Activated effector memory CD4-positive, alpha-beta T cell treated with anti-CD3 and anti-CD28 coated beads, Interleukin-2, amount 50 U/mL, for 16 hours (primary cell): ENCODE data around the gene RHOXF1.
"Not testable (repeated sequence)": the region's sequence is repeated elsewhere in the genome, so short reads cannot be mapped to it uniquely, and the experiment has no call there.

Source experiments
- DNase-seq: peaks from one replicate; pipeline ENCODE4 v3.0.0-alpha.2; 2020

The RHOXF1 gene, protein sequence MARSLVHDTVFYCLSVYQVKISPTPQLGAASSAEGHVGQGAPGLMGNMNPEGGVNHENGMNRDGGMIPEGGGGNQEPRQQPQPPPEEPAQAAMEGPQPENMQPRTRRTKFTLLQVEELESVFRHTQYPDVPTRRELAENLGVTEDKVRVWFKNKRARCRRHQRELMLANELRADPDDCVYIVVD

DNA sequence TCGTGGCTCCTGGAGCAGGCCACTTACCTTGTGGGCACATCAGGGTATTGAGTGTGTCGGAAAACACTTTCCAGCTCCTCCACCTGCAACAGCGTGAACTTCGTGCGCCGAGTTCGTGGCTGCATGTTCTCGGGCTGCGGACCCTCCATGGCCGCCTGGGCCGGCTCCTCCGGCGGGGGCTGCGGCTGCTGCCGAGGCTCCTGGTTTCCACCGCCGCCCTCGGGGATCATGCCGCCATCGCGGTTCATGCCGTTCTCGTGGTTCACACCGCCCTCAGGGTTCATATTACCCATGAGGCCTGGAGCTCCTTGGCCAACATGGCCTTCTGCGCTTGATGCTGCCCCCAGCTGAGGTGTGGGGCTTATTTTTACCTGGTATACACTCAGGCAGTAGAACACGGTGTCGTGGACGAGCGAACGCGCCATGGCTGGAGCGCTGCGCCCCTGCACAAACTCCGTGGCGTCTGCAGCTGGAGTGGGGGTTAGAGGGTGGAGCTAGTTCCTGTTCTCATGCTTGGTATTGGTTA lies at the start of gene RHOXF1:
Gene RHOXF1, minus strand, starts transcription at position 476 of the 526 bp plus-strand sequence. Its CDS starts 51 bp downstream, at position 425.
- no peak for DNase-seq

DNA sequence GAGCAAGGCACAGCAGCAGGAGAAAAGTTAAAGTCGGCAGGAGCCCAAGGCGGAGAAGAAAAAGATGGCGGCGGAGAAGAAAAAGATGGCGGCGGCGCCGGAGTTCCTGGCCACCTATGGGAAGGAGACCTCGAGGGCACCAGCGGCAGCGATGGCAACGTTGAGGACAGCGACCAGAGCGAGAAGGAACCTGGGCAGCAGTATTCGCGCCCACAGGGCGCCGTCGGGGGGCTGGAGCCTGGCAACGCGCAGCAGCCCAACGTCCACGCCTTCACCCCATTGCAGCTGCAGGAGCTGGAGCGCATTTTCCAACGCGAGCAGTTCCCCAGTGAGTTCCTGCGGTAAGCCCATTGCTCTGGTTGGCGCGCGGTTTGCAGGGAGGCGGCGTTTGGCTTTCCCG lies 43.4 kb upstream of the RHOXF1 start:
- not testable (repeated sequence) for DNase-seq

DNA sequence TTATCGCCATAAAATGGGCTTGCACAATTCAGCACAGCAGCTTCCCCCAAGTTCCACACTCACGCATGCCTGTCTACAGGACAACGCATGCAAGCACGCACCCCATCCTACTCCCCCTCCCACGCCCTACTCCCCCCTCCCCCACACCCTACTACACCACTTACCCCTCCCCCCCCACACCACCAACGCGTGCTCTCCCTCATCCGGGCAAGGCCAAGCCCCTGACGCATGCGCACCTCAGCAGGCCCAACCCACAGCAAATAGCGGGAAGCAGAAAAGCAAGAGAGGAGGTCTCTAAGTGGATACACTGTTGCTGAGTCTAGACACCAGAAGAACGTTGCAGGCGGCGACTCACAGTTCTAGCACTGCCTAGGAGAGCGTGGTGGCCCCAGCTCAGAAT lies 42.6 kb upstream of the RHOXF1 start, which contains the start of gene RHOXF2:
Gene RHOXF2, plus strand, starts transcription at position 301 of the 400 bp plus-strand sequence. CDS start 138 bp downstream, outside the sequence.
- DNase-seq, result not testable (repeated sequence)

DNA sequence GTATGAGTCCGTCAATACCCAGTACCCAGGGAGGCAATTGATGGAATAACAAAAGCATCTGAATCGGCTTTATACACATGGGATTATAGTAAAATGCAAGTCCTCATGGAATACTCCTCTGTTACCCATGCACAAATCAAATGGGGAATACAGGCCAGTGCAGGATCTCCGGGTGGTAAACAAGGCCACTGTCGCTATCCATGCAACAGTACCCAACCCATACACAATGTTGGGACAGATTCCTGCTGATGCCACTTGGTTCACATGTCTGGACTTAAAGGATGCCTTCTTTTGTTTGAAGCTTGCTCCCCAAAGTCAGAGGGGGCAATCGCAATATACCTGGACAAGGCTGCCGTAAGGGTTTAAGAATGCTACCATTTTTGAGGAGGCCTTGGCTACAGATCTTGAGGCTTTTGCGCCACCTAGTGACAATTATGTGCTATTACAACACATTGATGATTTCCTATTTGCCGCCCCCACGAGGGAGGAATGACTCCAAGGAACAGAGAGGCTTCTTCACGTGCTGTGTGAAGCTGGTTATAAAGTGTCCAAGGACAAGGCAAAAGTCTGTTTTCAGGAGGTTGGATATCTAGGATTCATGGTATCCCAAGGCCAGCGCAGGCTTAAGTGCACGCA lies 34.5 kb upstream of the RHOXF1 start:
- DNase-seq, result not testable (repeated sequence)

DNA sequence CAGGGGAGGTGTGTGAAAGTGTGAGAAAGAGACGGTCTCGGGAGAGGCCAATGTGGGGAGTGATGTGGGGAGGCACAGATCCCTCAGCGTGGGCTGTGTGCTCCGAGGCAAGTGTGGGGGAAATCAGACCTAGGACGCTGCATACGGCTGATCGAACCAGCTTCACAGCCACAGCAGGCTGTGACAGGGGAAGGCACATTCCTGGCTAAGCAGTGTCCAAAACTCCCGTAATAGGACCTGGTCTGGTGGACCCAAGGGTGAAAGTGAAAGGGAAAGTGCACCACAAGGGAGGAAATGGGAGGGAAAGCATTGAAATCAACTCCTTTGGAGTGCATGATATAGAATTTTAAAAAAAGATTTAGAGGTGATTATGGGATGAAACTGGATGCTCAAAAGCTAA lies 31.8 kb upstream of the RHOXF1 start:
- no peak for DNase-seq

DNA sequence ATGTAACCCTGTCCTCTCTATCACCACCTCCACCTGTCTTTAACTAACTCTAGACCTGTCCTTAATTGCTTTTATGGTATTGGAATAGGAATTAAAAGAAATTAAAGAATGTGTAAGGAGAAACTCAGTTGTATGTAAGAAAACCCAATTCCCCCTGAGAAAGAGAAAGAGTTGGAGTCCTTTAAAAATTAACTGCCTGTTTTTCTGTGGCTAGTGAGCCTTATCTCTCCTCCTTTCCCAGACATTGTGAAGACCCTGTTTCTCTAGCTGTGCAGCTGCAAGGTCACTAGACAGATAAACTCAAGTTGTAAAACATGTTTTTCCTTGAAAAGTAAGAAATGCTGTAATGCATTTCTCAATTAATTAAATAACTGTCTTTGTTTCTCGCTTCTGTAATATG lies 30.6 kb upstream of the RHOXF1 start:
- DNase-seq, result not testable (repeated sequence)

DNA sequence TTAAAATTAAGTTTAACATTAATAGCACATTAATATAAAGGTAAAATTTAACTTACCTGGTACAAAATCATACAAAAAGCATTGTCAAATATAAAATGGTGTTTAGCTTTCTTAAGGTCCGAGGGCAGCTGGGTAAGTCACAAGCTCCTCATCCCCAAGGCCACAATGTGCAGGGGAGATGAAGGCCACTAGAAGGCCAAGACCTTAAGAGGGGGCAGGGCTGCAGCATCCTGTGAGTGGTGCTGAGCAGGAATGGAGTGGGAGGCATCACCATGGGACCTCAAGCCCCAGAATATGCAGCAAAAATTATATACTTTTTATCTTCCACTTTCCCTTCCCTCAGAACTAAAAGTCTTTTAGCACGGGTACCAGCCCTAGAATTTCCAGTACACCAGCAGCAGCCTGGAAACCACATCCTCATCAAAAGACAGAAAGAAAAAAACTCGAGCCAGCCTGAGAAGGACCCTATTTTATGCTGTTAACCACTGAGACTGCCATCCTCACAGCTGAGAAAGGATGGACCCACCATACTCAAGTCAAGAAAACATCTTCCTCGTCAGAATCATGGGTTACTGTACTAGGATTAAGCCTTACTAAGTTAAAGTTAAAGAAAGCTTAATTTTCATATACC lies 29.7 kb upstream of the RHOXF1 start:
- no peak for DNase-seq

DNA sequence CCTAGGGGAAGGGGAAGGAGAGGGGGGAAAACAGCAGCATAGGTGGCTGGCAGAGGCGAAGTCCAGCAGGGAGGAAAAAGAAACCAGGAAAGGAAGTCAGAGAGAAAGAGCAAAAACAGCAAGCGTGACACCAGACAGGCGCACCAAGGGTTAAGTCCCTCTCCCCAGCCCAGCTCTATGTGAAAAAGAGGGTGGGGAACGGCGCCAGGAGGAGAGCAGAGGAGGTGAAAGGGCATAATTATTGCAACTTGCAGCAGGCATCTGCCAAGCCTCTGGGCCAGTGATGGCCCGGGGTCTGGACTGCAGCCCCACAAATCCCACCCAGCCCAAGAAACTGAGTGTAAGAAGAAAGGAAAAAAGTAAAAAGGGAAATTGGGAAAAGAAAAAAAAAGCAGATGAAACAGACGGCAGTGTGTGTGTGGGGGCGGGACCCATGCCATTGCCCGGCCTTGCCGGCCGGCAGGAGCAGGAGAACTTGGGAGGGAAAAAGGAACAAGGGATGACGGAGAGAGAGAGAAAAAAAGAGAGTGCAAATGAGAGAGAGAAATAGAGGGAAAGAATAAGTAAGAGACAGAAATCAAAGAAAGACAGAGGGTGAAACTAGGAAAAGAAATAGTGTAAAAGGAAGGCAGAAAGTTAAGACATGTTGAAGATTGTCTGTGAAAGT lies 28.6 kb upstream of the RHOXF1 start:
- no peak for DNase-seq

DNA sequence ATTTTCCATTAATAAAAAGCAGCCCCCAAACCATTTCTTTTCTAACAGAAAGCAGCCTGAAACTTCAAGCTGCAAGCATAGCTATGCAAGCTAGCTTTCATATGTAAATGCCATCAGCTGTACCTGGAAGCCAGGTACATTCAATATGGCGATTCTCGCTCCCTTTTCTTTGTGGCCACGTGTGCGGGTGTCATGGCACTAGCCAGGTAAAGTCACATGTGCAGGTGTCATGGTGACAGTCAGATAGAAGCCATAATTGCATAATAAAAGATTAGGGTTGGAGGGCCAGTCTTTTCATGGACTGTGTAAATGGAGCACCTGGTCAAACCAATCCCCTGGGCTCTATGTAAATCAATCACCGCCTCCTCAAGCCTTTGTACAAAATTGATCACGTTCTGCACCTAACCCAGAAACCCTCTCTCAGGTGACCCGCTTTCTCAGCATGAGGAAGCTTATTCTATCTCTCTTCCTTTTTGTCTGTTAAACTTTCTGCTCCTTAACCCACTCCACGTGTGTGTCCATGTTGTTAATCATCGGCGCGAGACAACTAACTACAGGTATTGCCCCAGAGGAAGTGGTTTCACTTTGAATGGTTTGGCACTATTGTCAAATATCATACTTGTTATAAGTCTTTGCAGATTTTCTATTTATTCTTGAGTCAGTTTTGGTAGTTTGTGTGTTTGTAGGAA lies 24.7 kb upstream of the RHOXF1 start:
- no peak for DNase-seq

DNA sequence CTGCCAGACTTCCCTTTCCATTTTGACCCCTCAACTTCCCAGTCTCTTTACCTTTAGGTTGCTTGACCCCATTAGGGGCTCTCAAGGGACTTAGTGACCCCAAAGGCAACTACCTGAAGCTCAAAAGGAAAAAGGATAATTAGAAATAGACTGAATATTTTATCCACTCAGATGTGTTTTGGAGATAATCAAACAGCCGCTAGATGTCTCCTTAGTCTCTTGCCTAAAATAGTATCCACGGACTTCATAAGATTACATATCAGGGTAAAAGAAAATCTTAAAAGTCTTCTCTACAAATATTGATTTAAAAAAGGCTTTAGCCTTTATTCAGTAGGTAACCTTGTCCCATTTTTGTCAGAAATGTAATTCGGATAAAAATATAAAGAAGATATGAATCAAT lies 21.7 kb upstream of the RHOXF1 start:
- DNase-seq, result no peak

DNA sequence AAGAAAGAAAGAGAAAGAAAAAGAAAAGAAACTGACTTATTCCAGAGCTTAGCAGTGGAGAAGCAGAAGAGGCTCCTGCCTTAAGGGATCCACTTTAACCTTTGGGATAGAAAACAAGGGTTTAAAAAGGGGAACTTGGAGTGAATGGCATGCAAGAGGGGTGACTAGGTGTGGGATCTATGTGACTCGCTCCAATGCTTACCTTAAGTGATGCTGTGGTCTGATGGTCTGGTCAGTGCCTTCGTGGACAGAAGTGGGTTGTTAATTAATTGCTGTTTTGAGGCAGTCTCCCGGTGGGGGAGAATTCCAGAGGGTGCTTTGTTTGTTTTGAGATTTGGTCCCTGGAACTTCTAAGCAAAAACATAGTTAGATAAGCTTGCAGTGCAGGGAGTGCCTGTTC lies 21.1 kb upstream of the RHOXF1 start:
- no peak for DNase-seq

DNA sequence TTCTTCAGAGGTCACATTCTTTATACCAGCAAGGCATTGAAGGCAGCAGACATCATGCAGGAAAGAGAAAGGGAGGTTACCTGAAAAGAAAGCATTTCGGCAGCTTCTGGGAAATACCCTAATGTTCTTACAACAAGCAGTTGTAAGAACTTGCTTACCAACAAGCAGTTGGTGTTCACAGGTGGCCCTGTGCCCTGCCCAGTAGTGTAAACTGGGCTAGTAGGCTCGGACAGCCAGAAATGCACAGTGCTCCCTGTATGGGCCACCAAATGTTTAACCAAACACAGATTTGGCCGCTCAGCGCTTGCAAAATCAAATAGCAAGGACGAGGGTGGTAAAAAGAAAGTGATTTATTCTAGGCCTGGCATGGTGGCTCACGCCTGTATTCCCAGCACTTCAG lies 20.4 kb upstream of the RHOXF1 start:
- no peak for DNase-seq

DNA sequence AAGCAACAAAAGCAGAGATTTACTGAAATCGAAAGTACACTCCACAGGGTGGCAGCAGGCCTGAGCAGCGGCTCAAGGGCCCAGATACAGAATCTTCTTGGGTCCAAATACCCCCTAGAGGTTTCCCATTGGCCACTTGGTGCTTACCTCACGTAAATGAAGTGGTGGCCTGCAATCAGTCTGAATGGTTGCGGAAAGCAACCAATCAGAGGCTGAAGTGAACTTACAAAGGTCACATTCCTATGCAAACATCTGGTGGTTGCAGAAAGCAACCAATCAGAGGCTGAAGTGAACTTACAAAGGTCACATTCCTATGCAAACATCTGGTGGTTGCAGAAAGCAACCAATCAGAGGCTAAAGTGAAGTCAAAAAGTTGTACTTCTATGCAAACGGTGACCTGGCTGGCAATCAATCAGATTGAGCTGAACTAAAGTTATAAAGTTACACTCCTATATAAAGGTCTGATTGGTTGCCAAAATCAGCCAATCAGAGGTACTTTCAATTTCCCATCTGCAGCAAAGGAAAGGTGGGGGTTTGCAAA lies 12.7 kb upstream of the RHOXF1 start:
- not testable (repeated sequence) for DNase-seq

DNA sequence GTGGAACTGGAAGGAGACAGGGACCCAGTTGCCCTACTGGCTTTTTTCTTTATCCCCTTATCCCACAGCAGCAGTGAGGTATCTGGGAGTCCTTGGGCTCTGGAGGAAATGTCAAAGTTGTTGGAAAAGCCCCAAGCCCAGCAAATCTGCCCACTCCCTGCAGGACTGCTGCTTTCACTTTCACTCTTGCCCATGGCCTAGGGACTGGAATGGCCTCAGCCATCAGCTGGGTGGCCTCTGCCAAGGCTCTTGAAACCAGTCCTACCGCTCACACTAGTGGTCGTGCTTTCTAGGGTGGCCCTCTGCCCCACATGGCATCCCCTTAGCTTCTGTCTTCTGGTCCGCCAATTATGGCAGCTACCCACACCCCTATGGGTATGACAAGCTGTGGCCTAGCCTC lies 9.7 kb upstream of the RHOXF1 start:
- no peak for DNase-seq

DNA sequence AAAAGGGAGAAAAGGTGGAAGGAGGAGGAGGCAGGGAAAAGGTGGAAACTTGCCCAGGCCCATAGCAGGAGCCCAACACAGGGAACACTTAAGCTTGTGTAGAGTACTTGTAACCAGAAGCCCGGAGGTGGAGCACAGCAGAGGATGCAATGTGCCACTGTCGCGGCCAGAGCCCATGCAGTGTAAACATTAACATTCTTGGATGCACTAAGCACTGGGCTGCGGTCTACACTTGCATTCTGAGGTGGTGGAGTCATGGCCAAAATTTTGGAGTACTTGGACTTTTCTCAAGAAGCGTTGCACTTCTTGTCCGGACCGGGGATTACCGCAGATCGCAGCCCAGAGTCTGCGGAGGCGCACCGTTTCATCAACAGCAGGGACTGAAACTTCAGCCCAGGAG lies 4.5 kb upstream of the RHOXF1 start:
- no peak for DNase-seq

DNA sequence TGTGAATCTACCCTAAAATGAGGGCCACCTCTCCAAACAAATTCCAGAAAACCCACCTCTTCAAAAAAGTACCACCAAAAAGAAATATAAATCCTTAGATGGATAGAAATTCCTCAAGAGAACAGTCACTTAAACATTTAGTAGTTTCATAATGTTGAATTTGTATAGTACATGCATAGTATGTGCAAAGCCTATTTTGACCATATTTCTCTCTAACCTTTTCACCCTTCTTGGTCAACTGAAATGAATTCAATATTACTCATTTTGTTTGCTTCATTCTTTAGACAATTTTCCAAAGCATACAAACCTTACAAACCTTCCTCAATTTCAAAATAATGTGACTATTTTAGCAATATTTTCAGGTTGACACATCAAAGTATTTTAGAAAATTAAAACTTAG lies 4.1 kb downstream of the RHOXF1 start:
- DNase-seq, result no peak

DNA sequence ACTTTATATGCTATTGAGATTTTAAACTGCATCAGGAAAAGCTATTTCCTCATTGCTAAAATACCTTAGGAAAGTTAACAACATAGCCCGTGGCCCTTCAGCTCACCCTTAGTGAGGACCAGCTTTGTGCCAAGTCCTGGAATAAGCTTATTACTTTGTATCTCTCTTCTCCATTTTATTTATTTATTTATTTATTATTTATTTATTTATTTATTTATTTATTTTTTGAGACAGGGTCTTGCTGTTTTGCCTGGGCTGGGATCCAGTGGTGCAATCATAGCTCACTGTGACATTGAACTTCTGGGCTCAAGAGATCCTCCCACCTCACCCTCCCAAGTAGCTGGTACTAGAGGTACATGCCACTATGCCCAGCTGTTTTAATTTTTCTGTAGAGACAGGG lies 6.3 kb downstream of the RHOXF1 start:
- DNase-seq, result no peak

DNA sequence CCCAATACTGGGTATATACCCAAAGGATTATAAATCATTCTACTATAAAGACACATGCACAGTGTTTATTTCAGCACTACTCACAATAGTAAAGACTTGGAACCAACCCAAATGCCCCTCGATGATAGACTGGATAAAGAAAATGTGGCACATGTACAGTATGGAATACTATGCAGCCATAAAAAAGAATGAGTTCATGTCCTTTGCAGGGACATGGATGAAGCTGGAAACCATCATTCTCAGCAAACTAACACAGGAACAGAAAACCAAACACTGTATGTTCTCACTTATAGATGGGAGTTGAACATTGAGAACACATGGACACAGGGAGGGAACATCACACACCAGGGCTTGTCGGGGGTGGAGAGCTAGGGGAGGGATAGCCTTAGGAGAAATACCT lies 11.0 kb downstream of the RHOXF1 start:
- DNase-seq, result not testable (repeated sequence)

DNA sequence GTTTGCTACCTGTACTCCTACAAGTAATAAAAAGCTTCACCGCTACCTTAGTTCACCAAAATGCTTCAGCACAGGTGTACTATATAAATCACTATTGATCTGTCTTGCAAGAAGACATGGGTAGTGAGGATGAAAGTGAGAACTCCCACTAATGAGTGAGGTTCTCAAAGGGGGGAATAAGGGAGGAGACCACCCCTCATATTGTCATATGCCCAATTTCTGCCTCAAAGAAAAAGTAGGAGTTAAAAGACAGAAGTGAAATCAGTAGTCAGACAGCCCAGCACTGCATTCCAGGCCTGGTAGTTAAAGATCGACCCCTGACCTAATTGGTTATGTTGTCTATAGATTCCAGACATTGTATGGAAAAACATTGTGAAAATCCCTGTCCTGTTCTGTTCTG lies 14.7 kb downstream of the RHOXF1 start:
- not testable (repeated sequence) for DNase-seq

DNA sequence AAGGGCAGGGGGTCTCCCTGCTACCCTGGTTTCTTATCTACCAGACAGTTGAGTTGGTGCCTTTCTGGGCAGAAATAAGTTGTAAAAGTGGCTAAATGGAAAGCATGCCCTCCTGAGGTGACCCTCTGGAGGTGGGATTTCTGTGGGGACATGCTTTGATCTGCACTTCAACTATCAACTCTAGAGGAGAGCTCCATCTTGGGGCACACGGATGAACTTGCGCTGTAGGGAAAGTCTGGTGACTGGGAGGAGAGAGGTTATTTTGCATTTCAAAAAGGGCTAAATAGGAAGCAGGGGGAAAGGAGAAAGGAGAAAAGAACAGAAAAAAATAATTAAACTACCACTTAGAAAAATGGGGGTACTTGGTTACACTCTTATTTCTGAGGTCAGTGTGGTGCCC lies 25.5 kb downstream of the RHOXF1 start:
- DNase-seq, result no peak

DNA sequence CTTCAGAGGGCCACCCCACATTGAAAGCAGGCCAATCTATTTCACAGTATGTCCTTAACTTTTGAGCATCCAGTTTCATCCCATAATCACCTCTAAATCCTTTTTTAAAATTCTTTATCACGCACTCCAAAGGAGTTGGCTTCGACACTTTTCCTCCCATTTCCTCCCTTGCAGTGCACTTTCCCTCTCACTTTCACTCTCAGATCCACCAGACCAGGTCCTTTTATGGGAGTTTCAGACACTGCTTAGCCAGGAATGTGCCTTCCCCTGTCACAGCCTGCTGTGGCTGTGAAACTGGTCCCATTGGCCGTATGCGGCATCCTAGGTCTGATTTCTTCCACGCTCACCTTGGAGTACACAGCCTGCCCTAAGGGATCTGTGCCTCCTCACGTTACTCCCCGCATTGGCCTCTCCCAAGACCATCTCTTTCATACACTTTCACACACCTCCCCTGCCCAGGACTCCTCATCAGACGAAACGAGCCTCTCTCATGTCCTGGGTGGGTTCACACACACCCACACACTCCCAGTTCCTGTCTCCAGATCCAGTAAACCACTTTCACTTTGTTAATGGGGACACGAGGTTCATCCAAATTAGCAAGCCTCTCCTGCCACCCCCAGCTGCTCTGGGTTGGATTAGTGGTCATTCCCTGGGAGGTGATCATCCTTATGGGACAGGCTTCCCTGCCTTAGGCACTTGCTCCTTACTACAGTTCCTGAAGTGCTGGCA lies 28.3 kb downstream of the RHOXF1 start:
- DNase-seq, result no peak
